HG03095 (cell line): ENCODE results near the gene CPVL.

Experiments
- ATAC-seq: cut with Tn5 transposase; IDR thresholded peaks from one replicate; pipeline ENCODE4 v1.9.1; 2021; ENCODE audit warnings: moderate library complexity; ENCODE audit not compliant: unreplicated experiment

CPVL gene

DNA sequence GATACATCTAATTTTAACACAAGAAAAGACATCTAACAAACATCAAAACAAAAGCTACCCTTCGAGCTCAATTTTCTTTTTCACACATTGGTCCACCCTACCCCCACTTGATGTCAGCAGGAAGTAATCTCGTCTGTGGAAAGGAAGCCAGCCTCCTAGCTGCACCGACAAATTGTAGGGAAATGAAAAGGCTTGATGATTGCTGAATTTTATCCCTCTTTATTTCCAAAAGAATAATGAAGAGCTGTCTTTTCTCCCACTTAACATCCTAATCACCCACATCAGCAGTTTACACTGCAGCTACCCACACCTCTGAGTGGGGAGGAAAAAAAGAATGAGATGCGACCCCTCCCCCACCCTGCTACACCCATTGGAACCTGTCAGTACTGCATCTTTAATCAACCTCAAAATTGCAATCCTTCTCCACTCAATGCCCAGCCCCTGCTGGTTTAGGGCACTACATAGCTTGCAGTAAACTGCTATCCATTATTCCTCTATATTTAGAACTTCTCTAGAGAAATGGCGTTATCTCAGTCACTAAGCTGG, 10.6 kb upstream of the CPVL start:
- ATAC-seq: no peak

DNA sequence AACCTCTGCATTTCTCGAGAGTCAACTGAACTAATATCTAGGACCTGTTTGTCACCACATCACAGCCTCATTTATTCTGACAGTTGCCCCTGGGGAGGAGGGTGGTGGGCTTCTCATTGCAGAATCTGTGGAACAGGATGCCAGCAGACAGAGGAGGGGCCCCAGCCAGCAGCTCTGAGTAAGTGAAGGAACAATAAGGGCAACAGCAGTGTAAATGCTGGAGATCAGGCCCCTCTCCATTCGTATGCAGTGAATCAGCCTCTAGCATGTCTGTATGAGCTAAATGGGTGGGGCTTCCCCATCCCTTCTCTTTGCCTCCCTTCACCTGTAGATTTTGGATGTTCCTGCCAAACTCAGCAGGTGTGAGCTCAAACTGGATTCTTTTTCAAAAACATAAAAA, 7.7 kb upstream of the CPVL start:
- ATAC-seq: no peak

- ATAC-seq: no peak
Measured at GRCh38 chr7:29150856-29151255, 4.5 kb upstream of the CPVL start.

GRCh38 chr7:29149036-29149435, 2.7 kb upstream of the CPVL start:
- no peak for ATAC-seq

DNA sequence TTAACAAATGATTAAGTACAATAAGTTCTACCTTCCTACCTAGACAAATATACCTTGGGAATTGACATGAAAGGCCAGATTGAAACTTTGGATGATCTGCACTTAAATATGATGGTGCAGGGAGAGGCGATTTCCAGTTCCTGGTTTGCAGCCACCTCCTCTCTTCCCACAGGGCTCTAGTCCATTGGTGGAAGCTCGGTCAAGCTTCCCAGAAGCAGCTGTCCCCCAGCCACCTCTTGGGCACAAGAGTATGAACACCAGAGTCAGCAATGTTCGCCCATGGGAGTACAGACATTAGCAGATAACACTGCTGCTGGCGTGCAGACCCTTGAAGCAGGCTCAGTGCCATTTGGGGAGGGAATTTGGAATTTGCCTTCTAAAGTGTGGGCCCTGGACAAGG, 1.5 kb upstream of the CPVL start:
- ATAC-seq: no peak

- no peak for ATAC-seq
Measured at GRCh38 chr7:29146888-29147609, 712 bp upstream of the CPVL start.

GRCh38 chr7:29145553-29146056, 732 bp downstream of the CPVL start:
- no peak for ATAC-seq

- no peak for ATAC-seq
Measured at GRCh38 chr7:29143751-29144150, 2.6 kb downstream of the CPVL start.

DNA sequence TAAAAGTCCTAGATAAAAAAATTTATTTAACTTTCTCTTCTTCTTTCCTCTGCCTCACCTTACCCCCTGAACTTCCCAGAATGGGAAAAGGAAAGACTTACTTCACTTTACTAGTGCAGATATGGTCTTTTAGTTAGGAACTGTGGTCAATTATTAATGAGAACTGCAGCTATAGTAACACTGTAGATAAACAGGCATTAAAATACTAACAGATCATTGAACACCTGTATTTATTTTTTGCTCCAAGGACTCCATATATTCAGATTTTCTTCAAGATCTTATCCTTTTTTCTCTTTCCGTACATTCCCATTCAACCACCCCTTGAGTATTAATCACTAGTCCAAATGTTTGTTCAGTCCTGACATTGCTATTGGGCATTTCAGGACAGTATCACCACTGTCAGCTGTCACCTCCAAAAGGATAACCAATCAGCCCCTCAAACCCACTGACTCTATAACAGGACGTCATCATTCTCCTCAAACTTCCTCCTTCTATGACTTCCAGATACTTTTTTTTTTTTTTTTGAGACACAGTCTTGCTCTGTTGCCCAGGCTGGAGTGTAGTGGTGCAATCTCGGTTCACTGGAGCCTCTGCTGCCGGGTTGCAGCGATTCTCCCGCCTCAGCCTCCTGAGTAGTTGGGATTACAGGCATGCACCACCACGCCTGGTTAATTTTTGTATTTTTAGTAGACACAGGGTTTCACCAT, 4.2 kb downstream of the CPVL start:
- no peak for ATAC-seq

GRCh38 chr7:29140873-29141468, 5.4 kb downstream of the CPVL start:
- no peak for ATAC-seq

DNA sequence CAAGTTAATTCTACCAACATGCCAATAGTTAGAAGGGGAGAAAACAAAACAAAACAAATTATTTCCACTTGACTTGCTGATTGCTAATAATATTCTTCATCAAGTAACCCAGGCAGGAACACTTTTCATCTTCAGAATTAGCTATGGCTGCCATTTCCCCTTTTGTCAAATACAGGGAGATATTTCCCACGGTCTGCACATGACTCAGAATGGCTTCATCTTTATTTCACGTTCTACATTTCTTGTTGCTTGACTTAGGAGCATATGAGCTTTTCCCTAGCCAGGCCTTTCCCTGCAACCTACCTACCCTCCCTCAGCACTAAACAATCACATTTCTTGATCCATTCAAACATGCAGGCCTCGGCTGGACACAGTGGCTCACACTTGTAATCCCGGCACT, 6.5 kb downstream of the CPVL start:
- no peak for ATAC-seq

DNA sequence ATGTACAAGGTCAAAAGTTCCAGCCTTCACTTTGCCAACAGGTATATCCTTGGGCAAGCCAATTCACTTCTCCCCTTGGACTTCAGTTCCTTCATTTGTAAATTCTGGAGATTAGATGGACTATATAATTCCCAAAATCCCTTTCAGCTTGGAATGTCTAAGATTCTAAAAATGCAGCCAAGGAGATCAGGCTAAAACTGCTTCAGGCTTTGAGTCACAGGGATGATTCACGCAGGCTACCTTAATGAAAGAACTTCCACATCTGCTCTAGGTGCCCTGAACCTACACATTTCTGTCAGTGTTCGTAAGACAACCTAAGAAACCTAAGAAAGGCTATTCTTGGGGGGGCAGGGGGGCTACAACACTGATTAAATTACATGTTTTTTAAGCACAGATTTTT, 7.1 kb downstream of the CPVL start:
- ATAC-seq: no peak

DNA sequence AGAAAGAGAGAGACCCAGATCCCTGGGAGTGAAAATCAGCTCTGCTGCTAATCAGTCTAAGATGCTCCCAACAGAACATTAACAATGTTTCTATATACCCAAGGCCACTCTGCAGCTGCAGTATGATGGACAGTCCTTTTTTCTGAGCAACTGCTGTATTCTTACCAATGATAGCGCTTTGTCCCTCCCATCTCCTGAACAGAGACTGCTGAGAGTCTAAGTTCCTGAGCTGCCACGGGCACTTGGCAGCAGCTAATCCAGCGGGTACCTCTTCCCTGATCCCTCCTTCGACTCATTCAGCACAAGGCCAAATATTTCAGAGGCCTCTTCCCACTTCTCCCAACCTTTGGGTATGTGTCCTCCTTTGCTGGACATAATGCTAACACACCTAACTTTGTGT, 7.7 kb downstream of the CPVL start:
- ATAC-seq: no peak

GRCh38 chr7:29135846-29136245, 10.5 kb downstream of the CPVL start:
- ATAC-seq: no peak

DNA sequence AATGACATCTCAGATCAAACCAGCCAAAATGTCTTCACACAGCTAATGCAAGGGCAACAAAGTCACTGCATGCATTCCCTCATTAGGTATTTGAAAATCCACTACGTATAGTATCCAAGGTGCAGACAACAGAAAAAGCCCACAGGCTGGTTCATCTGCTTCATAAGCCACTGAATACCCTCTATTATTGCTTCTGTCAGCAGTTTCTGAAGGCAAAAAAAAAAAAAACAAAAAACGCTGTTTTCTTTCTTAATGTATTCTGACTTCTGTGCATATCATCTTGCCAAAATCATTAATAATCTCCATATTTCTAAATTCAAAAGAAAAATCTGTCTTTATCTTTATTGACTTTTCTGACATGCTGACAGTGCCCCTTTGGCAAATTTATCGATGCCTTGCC, 13.4 kb downstream of the CPVL start:
- no peak for ATAC-seq

DNA sequence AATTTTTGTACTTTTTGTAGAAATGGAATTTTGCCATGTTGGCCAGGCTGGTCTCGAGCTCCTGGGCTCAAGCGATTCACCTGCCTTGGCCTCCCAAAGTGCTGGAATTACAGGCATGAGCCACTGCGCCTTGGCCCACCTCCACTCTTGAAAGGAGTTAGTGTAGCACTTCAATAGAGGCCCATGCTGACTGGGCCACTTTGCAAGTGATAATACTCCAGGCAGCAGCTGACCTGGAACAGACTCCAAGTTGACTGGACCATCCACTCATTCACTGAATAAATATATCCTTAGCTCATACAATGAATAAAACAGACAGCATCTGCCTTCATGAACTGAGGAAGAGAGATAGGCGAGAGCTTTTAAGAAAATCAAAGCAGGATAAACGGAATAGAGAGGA, 14.7 kb downstream of the CPVL start:
- ATAC-seq: no peak

DNA sequence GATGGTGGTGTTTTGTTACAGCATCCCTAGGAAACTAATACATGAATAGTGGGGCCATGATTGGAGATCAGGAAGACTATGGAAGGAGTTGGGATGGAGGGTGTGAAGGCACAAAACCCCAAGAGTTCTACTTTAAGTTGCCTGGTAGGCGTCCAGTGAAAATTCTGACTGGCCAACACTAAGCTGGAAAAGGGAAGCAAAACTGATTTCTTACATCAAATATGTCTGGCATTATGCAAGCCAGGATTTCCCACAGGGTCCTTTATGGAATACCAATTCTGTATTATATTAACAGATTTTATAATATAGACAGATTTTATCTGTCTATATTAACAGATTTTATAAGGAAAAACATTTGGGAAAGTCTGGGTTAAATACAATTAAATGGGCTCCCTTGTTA, 16.2 kb downstream of the CPVL start:
- no peak for ATAC-seq

DNA sequence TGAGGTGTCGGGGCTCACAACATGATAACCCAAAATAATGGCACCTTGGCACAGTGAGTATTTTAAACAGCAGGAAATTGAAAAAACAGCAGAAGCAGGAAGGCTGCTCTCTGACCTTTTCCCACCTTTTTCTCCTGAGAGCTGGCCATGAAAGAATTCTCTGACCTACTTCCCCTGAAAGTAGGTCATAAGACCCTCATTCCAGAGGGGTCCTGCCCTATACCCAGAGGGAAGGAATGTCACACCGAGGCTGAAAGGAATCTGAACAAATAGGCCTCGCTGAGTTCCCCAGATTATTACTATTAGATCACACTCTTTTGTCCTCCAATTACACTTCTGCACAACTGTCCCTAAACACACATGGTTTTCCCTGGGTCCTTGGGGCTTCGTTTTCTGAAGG, 18.8 kb downstream of the CPVL start:
- no peak for ATAC-seq

DNA sequence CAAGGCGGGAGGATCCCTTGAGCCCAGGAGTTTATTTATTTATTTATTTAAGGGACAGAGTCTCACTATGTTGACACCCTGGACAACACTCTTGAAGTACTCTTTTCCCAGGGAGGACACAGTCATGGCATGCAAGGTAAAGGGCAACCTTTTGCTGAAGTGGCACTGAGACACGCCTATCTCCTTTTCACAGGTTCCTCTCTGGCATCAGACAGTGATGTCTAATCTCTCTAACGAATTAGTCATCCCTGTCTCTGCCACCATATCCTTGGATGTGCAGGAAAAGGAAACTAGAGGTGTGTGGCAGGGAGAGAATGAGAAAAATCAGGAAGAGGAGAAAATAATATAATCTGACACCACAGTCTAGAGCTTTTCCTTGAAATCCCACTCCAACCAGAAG, 19.5 kb downstream of the CPVL start:
- ATAC-seq: no peak

DNA sequence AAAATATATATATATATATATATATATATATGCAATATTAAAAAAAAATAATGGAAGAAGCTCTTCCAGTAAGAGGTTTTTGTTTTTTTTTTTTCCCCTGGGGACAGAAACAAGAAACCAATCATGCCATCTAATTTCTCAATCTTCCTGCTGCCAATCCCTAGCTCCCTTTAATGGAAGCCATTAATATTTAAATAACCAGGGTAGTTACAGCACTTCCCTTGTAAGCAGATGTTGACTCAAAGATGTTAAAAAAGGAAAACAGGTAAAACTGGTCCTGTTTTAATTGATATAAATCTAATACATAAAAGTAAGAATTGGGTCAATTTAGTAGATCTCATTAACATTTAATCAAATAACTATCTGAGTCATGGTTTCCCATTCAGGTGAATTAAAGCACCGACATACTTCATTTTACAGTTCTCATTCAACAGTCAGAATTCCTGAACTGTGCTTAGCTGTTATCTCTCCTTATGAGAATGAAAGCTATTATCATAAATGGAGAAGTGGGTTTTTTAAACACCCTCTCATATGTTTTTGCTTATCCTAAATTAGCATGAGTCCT, 22.6 kb downstream of the CPVL start:
- ATAC-seq: no peak

DNA sequence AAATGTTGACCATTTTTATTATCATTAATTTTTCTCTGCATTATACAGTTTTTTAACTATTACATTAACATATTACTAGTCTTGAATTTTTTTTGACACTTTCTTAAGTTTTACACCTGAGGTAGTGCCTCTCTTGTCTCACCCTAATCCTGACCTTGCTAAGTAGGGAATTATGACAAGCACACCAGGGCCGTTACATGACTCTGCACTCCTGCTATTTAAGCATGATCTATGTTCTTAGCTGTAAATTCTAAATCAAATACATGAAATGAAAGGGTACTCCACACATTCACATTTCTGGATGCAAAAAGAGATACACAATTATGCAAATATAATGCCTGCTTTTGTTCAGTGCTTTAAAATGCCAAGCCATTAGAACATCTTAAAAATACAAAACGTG, 23.6 kb downstream of the CPVL start:
- no peak for ATAC-seq

DNA sequence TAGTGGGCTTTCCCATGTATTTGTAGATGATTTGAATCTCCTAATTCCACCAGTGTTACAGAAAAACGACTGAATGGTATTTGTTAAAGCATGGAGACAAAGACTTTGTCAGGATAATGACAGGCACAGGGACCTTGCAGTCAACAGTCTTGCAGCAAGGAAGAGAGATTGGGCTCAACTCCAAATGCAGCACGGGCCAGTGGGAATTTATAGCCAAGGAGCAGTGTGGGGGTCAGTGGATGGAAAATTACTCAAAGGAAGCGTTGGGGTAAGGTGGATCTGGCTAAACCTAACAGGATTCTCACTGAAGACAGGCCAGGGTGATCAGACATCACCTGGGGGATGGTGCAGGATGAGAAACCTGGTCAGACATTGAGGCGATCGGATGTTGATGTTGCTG, 24.3 kb downstream of the CPVL start:
- ATAC-seq: no peak
